IMR-90 (cell line): ENCODE results near the gene BLOC1S2.

Experiments used
- CEBPB ChIP-seq: IDR thresholded peaks from 2 replicates; pipeline ENCODE4 v1.6.1; 2012; ENCODE audit warnings: low read depth, low read length, improper control_type of control experiment
- MAZ ChIP-seq: IDR thresholded peaks from 2 replicates; pipeline ENCODE4 v1.6.1; 2012; ENCODE audit warnings: low read depth, mild to moderate bottlenecking, low read length, improper control_type of control experiment, moderate library complexity, borderline replicate concordance
- MXI1 ChIP-seq: IDR thresholded peaks from 2 replicates; pipeline ENCODE4 v1.6.1; 2012; ENCODE audit warnings: low read depth, mild to moderate bottlenecking, low read length, moderate library complexity, borderline replicate concordance
- POLR2A ChIP-seq: IDR thresholded peaks from 2 replicates; pipeline ENCODE4 v1.6.1; 2012; ENCODE audit warnings: mild to moderate bottlenecking, low read depth, low read length
- RAD21 ChIP-seq: IDR thresholded peaks from 2 replicates; pipeline ENCODE4 v1.6.1; 2012; ENCODE audit warnings: low read length, improper control_type of control experiment
- RCOR1 ChIP-seq: IDR thresholded peaks from 2 replicates; pipeline ENCODE4 v1.6.1; 2012; ENCODE audit warnings: mild to moderate bottlenecking, low read length, improper control_type of control experiment; ENCODE audit not compliant: insufficient replicate concordance
- RFX5 ChIP-seq: IDR thresholded peaks from 2 replicates; pipeline ENCODE4 v1.8.0; 2012; ENCODE audit warnings: low read depth, mild to moderate bottlenecking, low read length, moderate library complexity
- SMC3 ChIP-seq: fragments of 150-350 bp; IDR thresholded peaks from 2 replicates; pipeline ENCODE4 v1.6.1; 2016; ENCODE audit warnings: low read depth, mild to moderate bottlenecking, antibody characterized with exemption, low read length, moderate library complexity
- TF ChIP-seq, protein P1 (sequence below): conservative IDR thresholded peaks from 2 replicates; pipeline ENCODE4 v1.5.1; 2012; ENCODE audit warnings: mild to moderate bottlenecking, low read depth, low read length, improper control_type of control experiment
- TF ChIP-seq, protein P2 (sequence below): fragments of 150-350 bp; IDR thresholded peaks from 2 replicates; pipeline ENCODE4 v1.6.1; 2017; ENCODE audit warnings: mild to moderate bottlenecking, antibody characterized with exemption, low read length, low read depth

DNA sequence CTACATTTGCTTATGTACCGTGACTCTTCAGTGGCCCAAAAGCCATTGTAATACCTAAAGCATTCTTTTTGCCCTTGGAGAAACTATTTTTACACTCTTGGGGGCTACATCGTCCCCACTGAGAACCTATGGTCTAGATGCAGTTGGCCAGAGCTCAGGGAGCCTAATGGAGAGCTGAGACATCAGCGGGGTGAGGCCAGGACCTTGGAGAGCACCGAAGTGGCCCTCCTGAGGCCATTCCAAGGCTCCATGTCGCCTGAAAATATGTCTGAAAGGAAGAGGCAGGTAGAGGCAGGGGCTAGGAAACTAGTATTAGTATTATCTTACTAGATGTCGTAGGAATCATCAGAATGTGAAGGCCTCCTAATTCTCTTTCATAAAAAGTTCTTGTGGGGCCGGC, 38.7 kb upstream of the BLOC1S2 start:
- TF ChIP-seq MXI1 (no peak), POLR2A (no peak), CEBPB (no peak), SMC3 (no peak), RFX5 (no peak), RCOR1 (no peak), MAZ (no peak), RAD21 (no peak)
- TF ChIP-seq, protein P1, sequence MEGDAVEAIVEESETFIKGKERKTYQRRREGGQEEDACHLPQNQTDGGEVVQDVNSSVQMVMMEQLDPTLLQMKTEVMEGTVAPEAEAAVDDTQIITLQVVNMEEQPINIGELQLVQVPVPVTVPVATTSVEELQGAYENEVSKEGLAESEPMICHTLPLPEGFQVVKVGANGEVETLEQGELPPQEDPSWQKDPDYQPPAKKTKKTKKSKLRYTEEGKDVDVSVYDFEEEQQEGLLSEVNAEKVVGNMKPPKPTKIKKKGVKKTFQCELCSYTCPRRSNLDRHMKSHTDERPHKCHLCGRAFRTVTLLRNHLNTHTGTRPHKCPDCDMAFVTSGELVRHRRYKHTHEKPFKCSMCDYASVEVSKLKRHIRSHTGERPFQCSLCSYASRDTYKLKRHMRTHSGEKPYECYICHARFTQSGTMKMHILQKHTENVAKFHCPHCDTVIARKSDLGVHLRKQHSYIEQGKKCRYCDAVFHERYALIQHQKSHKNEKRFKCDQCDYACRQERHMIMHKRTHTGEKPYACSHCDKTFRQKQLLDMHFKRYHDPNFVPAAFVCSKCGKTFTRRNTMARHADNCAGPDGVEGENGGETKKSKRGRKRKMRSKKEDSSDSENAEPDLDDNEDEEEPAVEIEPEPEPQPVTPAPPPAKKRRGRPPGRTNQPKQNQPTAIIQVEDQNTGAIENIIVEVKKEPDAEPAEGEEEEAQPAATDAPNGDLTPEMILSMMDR, result no peak
- TF ChIP-seq, protein P2, sequence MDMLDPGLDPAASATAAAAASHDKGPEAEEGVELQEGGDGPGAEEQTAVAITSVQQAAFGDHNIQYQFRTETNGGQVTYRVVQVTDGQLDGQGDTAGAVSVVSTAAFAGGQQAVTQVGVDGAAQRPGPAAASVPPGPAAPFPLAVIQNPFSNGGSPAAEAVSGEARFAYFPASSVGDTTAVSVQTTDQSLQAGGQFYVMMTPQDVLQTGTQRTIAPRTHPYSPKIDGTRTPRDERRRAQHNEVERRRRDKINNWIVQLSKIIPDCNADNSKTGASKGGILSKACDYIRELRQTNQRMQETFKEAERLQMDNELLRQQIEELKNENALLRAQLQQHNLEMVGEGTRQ, result no peak
